ENCODE measurements around the gene TYW1B.
"Not testable (repeated sequence)": the region's sequence is repeated elsewhere in the genome, so short reads cannot be mapped to it uniquely, and the experiment has no call there.

The TYW1B gene

DNA sequence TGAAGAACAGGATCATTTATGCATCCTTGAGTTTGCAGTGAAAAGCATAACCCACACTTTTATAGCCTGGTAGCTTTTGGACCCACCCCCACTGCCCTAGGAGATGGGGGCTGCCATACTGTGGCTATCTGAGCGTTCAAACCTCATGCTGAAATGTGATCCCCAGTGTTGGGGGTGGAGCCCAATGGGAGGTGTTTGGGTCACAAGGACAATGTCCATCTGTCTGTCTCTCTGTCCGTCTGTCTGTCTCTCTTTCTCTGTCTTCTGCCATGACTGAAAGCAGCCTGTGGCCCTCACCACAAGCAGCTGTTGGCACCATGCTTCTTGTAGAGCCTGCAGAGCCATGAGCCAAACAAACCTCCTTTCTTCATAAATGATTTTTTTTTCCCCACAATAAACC is 207.1 kb downstream of the TYW1B start:
- not testable (repeated sequence) for DNase-seq

DNA sequence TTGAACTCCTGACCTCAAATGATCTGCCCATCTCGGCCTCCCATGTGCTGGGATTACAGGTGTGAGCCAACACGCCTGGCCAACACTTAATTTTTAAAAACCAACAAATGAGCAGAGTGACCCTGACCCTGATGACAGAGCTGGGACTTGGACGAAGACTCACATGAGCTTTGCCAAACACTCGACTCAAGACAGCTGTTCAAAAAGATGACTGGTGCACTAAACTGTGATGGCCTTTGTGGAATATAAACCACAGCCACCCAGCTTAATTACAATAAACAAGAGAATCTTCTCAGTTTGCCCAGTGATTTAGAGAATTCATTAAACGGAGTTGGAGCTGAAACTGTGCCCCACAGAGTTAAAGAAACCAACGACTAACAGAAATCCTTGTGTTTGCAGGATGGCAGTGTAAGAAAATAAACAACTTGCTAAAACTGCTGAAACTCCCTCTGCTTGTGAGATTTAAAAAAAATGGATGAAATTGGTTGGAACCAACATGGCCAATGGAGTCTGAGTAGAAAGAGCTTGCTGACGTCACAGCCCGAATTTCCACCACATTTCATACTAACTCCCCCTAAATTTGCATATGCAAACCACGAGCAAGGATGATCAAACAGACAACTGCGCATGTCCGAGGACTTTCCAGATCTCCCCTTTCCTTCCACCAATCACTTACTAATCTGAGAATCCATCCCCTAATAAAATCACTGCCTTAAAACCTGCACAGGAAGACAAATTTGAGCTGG is 209.4 kb downstream of the TYW1B start:
- not testable (repeated sequence) for DNase-seq

DNA sequence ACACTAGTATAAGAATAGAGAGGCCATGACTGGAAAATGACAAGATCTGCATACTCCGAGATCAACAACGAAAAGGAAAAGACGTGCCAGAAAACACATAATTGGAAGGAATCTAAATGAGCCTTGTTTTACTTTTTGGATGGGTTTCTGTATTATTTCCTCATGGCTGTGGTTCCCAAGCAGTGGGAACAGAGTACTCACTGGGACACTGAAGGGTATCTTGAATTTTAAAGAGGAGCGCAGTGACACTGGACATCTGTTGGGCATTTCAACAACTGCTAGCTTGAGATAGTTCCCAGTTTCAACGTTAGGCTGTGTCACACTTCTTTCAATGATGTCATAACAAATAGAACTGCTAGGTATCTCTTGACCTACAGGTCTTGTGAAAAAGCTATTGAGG is 218.2 kb downstream of the TYW1B start:
- not testable (repeated sequence) for DNase-seq

DNA sequence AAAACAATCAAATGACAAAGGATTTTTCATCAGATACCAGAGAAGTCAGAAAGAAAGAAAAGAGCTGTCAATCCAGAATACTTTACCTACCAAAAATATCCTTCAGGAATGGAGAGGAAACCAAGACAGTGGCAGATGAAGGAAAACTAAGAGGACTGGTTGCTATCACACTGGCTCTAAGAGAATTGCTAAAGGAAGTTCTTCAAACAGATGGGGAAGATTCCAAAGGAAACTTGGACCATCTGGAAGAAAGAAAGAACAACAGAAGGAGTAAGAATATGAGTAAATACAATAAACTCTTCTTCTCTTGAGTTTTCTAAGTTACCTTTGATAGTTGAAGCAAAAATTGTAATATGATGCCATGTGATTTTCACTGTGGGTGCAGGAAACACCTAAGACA is 220.0 kb downstream of the TYW1B start:
- not testable (repeated sequence) for DNase-seq

DNA sequence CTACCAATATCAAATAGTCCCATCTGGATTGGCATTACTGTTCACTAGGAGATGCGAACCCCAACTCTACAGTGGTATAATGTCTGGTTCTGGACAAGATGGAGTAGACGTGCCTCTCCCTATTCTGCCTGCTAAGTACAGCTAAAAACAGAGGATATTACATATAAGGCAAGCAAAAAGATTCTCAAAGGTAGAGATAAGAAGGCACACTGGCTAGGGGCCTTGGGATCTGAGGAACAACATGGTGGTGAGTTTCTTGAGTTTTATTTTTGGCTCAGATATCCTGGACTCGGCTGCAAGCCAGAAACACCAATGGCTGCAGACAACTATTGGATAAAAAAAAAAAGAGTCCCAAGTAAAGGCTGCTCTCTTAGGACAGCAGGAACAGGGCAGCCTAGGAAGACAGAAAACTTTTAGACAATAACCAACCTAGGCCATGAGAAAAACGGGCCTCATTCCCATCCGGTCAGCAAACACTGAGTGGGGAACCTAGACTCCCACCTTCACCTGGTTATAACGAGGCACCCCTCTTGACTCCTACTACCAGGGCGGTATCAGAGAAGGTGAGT is 222.1 kb downstream of the TYW1B start:
- DNase-seq: not testable (repeated sequence)

DNA sequence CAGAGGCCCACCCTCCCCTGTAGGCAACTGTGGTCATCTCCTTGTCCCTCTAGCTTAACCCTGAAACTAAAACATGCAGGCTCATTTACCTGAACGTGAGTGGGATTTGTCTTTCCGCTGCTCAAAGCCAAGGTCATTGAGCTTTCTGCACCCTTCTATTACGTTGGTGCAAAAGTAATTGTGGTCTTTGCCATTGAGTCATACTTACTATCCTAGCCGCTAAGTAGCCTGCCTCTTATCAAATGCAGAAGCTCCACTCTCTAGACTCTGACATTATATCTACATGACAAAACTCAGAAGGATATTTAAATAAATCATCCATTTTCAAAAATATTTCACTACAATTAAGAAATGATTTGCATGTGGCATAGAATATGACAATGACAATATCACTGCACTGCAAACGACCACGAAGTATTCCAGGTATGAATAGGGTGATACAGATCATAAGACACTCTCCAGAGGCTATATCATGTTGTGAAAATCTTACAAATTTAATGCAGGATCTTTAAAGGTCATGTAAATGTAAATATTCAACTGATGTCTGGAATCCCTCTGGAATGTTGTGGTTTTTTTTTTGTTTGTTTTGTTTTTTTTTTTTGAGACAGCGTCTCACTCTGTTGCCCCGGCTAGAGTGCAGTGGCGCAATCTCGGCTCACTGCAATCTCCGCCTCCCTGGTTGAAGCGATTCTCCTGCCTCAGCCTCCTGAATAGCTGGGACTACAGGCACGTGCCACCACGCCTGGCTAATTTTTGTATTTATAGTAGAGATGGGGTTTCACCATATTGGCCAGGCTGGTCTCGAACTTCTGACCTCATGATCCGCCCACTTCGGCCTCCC is 223.0 kb downstream of the TYW1B start:
- DNase-seq: not testable (repeated sequence)

DNA sequence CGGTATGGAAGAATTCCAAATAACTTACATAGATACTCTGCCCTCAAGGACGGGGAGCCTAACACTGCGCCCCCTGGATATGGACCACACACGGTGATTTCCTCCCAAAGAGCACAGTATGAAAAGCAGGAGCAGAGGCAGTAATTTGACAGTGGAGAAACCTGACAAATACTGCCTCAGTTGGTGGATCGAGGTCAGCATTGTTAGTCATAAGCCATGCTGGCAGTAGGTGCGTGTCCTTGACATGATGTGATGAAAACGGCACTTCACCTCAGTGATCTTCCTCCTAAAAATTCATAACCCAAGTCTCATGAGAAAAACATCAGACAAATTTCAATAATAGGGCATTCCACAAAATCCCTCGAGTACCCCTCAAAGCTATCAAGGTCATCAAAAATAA is 224.5 kb downstream of the TYW1B start:
- not testable (repeated sequence) for DNase-seq

DNA sequence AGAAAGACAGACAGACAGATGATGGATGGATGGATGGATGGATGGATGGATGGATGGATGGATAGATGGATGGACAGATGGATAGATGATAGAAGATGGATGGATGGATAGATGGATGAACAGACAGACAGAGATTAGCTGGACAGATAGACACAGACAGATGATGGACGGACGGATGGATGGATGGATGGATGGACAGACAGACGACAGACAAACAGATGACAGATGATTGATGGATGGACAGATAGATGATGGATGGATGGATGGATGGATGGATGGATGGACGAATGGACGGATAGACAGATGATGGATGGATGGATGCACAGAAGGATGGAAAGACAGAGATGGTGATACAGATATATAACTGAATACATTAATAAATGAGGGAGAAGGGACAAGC is 224.9 kb downstream of the TYW1B start:
- DNase-seq: no peak

DNA sequence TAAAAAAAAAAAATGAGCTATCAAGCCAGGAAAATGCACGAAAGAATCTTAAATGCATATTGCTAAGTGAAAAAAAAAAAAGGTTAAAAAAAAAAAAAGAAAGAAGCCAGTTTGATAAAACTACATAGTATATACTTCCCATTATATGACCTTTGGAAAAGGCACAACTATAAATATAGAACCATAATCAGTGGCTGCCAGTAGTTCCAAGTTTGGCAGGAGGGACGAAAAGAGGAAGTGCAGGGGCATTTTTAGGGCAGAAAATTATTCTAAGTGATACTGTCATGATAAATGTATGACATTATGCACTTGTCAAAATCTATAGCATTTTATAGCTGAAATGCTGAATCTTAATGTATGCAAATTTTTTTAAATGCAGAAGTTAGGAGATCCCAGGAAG is 226.3 kb downstream of the TYW1B start:
- not testable (repeated sequence) for DNase-seq

DNA sequence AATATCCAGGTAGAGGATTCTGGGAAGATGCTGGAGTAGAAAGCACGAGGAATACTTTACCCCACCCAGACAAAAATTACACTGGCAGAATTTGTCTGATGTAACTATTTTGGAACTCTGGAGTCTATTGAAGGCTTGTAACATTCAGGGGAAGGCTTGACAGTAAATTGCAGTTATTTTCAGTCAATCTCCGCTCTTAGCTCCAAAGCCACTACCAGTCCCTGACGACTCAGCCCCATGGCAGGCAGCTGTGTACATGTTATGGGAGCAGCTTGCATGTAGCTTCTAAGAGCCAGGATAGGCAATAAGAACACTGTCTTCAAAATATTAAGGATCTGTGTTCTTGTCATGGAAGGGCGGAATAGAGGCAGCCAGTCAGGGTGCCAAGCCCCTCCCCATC is 238.0 kb downstream of the TYW1B start:
- not testable (repeated sequence) for DNase-seq

DNA sequence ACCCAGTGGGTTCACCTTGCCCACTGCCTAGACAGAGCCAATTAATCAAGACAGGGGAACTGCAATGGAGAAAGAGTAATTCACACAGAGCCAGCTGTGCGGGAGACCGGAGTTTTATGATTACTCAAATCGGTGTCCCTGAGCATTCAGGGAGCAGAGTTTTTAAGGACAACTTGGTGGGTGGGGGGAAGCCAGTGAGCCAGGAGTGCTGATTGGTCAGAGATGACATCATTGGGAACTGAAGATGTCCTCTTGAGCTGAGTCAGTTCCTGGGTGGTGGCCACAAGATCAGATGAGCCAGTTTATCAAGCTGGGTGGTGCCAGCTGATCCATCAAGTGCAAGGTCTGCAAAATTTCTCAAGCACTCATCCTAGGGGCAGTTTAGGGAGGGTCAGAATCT is 240.7 kb downstream of the TYW1B start:
- not testable (repeated sequence) for DNase-seq

DNA sequence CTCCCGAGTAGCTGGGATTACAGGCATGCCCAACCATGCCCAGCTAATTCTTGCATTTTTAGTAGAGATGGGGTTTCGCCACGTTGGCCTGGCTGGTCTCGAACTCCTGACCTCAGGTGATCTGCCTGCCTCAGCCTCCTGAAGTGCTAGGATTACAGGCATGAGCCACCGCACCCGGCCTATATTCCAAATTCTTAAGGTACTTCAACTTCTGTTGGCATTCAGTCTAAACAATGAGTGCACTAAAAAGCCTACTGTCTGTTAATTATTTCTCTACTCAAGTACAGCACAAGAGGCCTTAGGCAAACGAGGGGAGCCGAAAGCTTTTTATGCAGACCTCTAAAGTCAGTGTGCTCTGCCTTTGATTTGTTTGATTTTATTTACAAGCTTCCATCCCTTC is 243.4 kb downstream of the TYW1B start:
- DNase-seq: not testable (repeated sequence)

DNA sequence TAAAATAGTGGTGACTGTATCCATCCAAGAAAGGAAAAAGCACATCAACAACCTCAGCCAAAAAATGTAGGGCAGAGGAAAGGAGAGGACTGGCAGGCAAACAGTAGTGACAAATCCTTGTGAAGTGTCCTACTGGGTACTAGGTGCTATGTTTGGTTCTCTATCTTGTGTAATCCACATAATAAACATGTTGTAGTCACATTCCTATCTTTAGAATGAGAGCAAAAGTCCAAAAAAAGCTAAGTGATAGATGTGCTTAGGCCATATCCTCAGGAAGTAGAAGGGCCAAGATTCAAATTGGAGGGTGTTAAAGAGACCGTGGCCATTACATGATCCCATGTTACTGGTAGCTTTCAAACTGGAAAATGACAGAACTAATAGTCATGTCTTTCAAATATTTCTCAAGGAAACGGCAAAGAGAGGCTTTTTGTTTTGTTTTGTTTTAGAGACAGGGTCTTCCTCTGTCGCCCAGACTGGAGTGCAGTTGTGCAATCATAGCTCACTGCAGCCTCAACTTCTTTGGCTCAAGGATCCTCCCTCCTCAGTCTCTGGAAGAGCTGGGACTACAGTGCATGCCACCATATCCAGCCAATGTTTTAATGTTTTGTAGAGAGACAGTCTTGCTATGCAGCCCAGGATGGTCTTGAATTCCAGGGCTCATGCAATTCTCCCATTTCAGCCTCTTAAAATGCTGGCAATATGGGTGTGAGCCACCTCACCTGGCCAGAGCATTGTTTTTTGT is 244.2 kb downstream of the TYW1B start:
- DNase-seq: not testable (repeated sequence)

DNA sequence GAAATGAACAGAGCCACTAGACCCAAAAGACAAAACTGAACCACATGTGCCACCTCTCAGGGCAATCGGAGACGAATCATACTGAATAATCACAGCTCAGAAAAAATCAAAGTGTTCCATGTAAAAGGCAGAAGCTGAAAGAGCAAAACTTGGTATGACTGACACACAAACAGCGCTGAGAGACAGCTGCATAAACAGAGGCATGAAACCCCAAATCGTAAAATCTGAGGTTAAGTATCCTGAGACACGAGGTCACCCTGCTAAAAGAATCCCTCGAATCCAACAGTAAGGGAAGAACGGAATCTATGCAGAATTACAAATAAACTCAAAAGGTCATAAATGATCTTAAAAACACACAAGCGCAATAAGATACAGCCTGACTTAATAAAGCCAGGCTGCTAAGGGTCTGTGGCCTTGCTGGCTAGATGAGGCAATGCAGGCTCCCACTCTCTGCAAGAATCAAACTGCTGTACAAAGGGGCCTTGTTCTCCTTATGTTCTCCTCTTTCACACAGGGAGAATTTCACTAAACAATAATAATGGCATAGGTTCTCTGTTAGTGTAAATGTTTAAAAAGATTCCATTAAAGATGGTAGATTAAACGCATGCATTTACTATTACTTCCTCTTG is 247.7 kb downstream of the TYW1B start:
- not testable (repeated sequence) for DNase-seq

DNA sequence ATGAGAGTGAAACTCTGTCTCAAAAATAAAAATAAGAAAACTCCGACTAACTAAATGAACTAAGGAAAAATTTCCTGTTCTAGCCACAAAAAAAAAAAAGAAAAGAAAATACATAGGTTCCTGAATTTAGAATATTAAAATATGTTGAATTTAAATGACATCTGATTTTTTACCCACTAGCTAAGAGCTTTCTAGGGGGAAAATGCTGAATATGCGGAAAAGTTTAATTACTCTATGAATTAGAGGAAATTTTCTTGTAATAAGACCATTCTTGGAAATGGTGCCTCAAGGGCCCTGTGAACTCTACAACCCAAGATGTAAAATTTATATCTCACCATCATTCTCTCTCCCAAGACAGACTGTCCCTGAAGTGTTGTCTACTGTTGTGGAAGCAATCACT is 250.9 kb downstream of the TYW1B start:
- no peak for DNase-seq

DNA sequence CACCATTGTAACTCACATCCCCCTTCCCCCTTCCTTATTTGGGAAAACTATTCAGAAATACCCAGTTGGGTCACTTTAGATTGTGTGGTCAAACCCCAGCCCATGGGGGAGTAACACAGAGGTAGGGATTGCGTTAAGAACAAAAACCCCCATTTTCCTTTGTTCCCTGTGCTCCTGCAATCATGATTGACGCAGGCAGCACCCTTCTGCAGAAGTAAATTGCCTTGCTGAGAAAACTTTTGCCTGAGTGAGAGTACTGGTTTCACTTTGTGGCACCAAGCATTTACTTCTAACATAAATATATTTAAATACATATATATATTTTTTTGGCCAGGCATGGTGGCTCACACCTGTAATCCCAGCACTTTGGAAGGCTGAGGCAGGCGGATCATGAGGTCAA is 266.0 kb downstream of the TYW1B start:
- not testable (repeated sequence) for DNase-seq

DNA sequence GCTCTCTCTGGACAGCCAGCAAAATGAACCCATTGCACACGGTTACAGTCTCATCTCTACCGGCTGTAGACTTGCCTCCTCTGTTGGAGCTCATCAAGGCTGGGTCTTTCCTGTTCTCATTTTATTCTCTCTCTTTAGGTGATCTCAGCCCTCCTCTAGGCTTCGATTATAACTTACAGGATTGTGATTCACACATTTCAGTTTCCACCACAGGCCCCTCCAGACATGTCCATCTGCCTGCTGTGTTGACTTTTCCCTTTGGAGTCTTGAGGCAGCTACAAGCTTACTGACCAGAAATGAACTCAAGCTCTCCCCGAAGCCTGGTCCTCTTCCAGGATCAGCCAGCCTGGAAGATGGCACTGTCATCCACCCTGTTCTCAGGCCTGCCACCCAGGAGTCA is 268.5 kb downstream of the TYW1B start:
- not testable (repeated sequence) for DNase-seq

DNA sequence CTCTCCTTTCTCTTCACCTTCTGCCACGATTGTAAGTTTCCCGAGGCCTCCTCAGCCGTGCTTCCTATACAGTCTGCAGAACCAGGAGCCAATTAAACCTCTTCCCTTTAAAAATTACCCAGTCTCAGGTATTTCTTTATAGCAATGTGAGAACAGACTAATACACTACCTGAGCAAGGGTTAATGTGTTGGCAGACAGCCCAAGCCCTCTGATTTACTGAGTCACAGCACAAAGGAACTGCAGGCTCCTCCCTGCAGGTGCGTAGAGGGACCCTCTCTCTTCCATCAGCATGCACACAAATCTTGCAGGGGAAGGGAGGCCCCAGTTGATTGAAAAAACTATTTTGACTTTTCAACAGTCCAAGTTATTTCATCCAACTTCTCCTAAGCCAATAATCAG is 271.3 kb downstream of the TYW1B start:
- not testable (repeated sequence) for DNase-seq

DNA sequence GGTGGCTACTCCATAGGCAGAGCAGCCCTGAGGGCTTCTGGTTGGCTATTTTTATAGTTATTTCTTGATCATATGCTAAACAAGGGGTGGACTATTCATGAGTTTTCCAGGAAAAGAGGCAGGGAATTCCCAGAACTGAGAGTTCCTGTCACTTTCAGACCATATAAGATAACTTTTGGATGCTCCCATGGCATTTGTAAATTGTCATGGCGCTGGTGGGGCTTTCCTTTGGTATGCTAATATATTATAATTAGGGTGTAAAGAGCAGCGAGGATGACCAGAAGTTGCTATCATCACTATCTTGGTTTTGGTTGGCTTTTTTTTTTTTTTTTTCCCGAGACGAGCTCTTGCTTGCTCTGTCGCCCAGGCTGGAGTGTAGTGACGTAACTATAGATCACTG is 272.8 kb downstream of the TYW1B start:
- DNase-seq: not testable (repeated sequence)

DNA sequence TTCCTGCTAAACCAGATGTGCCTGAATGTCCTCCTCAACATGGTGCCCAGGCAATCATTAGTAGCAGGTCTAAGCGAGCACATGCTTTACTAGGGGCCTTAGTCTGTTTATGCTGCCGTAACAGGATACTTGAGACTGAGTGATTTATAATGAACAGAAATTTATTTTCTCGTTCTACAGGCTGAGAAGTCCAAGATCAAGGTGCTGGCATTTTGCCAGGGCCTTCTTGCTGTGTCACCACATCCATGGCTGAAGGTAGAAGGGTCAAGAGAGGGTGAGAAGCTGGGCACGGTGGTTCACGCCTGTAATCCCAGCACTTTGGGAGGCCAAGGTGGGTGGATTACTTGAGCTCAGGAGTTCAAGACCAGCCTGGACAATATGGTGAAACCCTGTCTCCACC is 273.6 kb downstream of the TYW1B start:
- not testable (repeated sequence) for DNase-seq

DNA sequence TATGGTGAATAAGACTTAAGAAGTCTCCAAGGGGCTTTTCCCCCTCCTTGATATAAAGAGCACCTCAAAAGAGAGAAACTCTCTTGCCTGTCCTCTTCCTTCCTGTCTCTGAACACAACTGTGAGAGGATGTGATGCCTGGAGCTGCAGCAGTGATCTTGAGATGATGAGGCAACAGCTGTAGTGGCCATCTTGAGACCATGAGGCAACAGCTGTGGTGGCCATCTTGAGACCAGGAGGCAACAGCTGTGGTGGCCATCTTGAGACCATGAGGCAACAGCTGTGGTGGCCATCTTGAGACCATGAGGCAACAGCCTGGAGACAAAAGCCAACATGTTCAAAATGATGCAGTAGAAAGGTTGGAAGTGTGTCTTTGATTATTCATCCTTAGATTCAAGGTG is 277.5 kb downstream of the TYW1B start:
- DNase-seq: not testable (repeated sequence)

DNA sequence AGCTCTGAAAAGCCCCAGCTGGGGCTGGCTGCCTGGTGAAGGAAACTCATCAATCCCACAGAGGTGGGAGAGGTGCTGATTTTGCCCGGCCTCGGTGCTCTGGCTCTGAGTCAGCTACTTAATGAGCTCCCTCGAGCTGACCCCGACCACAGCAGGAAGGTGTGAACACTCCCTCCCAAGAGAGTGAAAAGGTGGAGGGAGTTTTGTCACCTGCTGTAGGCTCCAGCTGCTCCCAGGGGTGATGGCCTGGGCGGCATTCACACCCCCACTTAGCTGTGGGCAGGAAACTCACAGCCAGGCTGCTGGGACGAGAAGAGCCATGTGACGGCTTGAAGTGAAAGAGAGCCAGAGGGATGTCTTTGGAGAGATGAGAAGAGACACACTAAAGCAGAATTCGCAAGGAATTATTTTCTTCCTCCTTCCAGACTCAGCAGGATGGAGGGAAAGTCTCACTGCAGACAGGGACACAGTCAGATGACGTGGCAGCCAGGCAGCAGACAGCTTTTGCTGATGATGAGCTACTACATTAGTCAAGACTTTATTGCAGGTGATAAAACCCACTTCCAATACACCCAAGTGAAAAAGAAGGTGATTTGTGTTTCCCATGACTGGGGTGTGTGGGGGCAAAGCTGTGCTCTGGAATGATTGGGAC is 281.3 kb downstream of the TYW1B start:
- DNase-seq: not testable (repeated sequence)

Data from activated CD4-positive, alpha-beta T cell treated with anti-CD3 and anti-CD28 coated beads for 1 hour (primary cell).